GM18502 (cell line): ENCODE data around the gene SNX1.
A peak's percentile ranks its signal among the peaks of the same experiment; 100 is the strongest.

Experiments used
- ATAC-seq: cut with Tn5 transposase; IDR thresholded peaks from one replicate; pipeline ENCODE4 v1.9.1; 2021; ENCODE audit warnings: mild to moderate bottlenecking; ENCODE audit not compliant: unreplicated experiment, poor library complexity

Gene SNX1

GRCh38 chr15:64161688-64162477 is 66.1 kb downstream of the SNX1 start:
- ATAC-seq: no peak

DNA sequence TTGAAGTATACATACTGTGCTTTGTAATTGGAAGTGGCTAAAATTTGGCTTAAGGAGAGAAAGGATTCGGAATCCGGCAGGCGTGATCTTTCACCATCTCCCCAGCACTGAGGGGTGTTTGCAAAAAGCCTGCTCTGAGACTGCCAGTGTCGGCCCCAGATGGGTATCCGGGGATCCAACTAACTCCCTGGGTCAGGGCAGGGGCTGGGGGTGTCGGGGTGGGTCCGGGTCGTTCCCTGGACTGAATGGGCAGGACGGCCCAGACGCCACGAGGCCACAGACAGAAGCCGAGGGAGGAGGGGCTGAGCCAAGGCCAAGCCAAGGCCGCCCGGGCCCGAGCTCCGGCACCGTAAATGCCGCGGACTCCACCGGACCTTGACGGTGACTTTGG is 66.7 kb downstream of the SNX1 start:
- ATAC-seq: peak; percentile 21

- ATAC-seq: peak; percentile 88
Observed at GRCh38 chr15:64162869-64163658, 67.3 kb downstream of the SNX1 start, which contains the start of gene PPIB. Gene PPIB (minus strand): TSS chr15:64163022. CDS start chr15:64162986, 36 bp downstream.

DNA sequence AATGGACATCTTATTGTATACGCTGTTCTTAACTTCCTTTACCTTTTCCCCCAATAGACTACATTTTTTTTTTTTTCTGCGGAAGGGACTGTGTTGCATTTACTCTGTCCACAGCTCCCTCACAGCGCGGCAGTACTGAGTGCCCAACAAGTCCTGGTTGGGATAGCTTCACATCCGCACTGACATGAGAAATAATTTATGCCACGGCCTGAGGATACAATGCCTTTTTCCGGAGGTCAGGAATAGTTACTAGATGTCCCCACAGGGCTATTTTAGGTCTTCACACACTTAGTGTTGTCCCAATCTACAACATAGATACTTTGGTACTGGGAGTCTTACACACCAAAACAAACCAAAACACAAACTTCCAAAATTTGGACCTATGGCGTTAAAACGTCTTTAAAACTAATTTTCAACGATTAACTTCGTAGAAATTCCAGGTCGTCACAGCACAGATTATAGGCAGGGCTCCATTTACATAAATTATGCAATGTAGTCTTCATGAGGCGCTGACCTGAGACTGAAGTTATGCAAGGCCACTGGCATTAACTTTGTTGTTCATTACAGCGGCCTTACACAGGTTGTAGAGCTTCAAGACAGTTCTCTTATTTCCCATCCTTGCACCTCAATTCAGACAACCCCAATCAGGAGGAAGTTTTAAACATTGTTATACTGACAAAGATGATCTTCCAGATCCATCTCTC is 68.0 kb downstream of the SNX1 start:
- peak; percentile 14 for ATAC-seq

DNA sequence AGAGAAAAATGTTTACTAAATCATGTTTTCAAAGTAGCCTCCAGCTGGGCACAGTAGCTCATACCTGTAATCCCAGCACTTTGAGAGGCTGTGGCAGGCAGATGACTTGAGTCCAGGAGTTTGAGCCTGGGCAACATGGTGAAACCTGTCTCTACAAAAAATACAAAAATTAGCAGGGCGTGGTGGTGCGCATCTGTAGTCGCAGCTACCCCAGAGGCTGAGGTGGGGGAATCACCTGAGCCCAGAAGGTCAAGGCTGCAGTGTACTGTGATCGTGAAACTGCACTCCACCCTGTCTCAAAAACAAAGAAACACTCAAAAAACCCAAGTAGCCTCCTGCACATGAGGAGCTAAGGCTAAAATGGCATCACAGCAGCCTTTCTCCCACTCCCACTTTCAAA is 68.7 kb downstream of the SNX1 start:
- ATAC-seq: no peak

GRCh38 chr15:64166102-64166890 is 70.5 kb downstream of the SNX1 start:
- no peak for ATAC-seq

- peak; percentile 71 for ATAC-seq
Observed at GRCh38 chr15:64180235-64180824, 84.5 kb downstream of the SNX1 start.

DNA sequence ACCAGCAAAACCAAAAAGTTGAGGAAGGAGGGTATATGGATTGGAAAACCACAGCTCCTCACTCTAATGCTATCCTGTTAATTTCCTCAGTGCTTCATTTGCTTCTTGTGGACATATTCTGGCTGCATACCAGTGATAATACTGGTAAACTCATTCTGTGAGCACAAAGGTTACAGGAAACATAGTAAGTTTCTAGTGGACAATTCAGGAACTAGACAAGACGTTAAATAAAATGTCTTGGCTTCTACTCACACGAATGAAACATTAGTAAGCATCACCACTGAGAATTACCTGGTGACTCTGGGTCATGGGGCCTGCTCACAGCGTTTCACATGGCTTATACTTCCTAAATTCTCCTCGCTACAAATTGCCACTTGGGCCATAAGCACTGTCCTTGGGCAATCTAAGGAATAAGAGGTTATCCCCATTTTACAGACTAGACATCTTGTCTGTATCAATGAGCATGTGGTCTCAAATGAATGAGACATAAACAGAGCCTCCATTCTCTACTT is 87.1 kb downstream of the SNX1 start:
- no peak for ATAC-seq

DNA sequence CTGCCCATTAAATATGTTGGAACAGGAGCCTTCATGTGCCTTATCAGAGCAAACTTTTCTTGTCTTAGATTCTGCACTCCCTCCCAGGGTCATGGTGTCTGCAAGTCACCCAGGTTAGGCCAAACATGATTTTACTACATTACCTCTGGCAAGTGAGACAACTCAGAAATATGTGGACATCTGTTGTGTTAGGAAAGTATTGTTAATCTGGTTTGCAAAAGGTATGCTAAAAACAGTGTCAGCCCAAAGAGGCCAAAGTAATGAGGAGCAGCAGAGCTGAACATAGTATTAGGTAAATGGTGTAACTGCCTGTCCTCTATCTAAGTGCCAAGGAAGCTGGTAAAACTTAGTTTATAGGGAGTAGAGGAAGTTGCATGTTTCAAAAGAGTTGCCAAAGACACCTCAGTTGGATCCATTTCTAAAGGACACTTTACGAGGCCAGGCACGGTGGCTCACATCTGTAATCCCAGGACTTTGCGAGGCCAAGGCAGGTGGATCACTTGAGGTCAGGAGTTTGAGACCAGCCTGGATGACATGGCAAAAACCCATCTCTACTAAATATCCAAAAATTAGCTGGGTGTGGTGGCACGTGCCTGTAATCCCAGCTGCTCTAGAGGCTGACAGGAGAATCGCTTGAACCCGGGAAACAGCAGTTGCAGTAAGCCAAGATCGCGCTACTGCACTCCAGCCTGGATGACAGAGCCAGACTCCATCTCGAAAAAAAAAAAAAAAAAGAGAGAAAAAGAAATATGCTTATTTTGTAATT is 89.5 kb downstream of the SNX1 start:
- no peak for ATAC-seq

DNA sequence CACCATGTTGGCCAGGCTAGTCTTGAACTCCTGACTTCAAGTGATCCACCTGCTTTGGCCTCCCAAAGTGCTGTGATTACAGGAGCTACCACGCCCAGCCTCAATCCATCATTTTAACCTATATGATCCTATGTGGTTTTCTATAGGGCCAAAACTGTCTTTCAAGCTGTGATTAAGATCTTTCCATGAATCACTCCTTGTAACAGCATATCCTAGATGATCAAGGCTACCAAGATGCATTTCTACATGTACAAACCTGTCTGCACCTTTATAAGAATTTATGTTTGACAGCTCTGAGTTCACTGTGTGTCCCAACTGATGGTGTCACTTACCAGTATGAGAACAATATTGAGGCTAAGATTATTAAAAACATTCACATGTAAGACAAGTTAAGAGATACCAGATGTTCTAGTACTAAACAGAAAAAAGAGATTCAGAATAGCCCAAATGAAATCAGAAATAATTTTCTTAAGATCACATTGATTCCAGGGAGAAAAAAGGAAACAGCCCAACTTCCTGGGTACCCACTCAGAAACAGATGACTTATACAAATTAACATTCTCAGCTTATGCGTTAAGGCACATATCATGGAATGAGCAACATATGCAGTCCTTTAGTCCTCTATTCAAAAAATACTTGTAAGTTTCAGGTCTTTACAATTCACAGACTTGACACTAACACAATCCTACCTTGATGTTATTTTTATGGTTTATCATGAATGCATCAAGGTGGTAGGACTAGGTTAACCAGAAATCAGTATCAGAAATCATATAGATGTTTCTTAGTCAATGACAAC is 91.8 kb downstream of the SNX1 start:
- ATAC-seq: no peak
